Psoas muscle (tissue), 8 donors: ENCODE data around the gene NDC80. TPM values are rescaled to one million over a fixed set of nuclear protein-coding genes. Genes with fewer than 3 reads are reported as not detected.
A peak's percentile ranks its signal among the peaks of the same experiment; 100 is the strongest.

Experiments used
- ATAC-seq, 4 donors: fragments of 200-7000 bp; cut with Tn5 transposase; one replicate each; pipeline ENCODE4 v1.9.1; 2020; ENCODE audit warnings: moderate library complexity in 3 of 4, mild to moderate bottlenecking in 2 of 4
- DNase-seq, 2 donors: peaks; one replicate each; pipeline ENCODE4 v3.0.0-alpha.2; 2020
- H3K27ac ChIP-seq: fragments of 200-600 bp; one replicate; pipeline ENCODE4 v1.8.0; 2022
- H3K27me3 ChIP-seq, 3 donors: fragments of 200-600 bp in 1 of 3; one replicate each; pipeline versions ENCODE4 v1.6.1 to v1.8.0; 2013 to 2022; ENCODE audit warnings: low read length in 2 of 3, mild to moderate bottlenecking in 2 of 3, moderate library complexity in 1 of 3; ENCODE audit not compliant: insufficient read depth in 3 of 3
- H3K36me3 ChIP-seq, 2 donors: fragments of 200-600 bp in 1 of 2; one replicate each; pipeline versions ENCODE4 v1.6.1 to v1.8.0; 2013 to 2022; ENCODE audit warnings: low read depth in 1 of 2, mild to moderate bottlenecking in 1 of 2, moderate library complexity in 1 of 2; ENCODE audit not compliant: insufficient read depth in 1 of 2
- H3K4me1 ChIP-seq: fragments of 200-600 bp; one replicate; pipeline ENCODE4 v1.8.0; 2022
- H3K4me3 ChIP-seq: fragments of 200-600 bp; one replicate; pipeline ENCODE4 v1.8.0; 2022; ENCODE audit warnings: mild to moderate bottlenecking
- H3K9me3 ChIP-seq: fragments of 200-600 bp; one replicate; pipeline ENCODE4 v1.8.0; 2022
- CTCF ChIP-seq: fragments of 200-600 bp; IDR thresholded peaks from one replicate; pipeline ENCODE4 v1.8.0; 2022; ENCODE audit warnings: antibody characterized with exemption
- WGBS, 3 donors: extraction: QIAGEN DNeasy Blood & Tissue Kit; methylation state at CpG; one replicate each; pipeline versions ENCODE4 v1.1.6 to v1.1.7; 2013; 5-methylcytosine and 5-hydroxymethylcytosine counted together
- intact Hi-C, 2 donors: fragments of 100-400 bp; cut with DNase I; formaldehyde crosslinking; loops; one replicate each; pipeline versions ENCODE4 v1.11.0 to v1.14.2; 2022
- polyA plus RNA-seq, 3 donors: library from polyadenylated mRNA; stranded (reverse); fragments of 200-250 nt; gene quantifications; one replicate each; pipeline ENCODE4 v1.2.3, GENCODE V29; 2013
- total RNA-seq, 4 donors: library from RNA; stranded (reverse); fragmentation: NEBNext Ultra II Directional in 2 of 4; extraction: Animal tissue kit (Norgen Biotek cat#: 25700) in 2 of 4; gene quantifications; one replicate each; pipeline versions ENCODE4 v1.2.1 to v1.2.4, GENCODE V29; 2021 to 2023
- donor health status: healthy with polysubstance abuse.
- donor health status: DM: no; HTN: no; CAD: no; lungs with moderate emphysema.
- donor health status: Bipolar disorder and iron deficiency.
- donor health status: healthy.
- donor health status: DM: yes; HTN: yes; CAD: no.
- donor health status: DM: no; HTN: no; CAD: no.
- donor health status: DM: no; HTN: no; CAD: no.
- donor health status: DM: yes; HTN: yes; CAD: no.

Gene NDC80
- total and polyA plus RNA-seq, 7 donors: 0.12 to 0.42 (median 0.17) TPM; not detected in 2

GRCh38 chr18:2651981-2652380, 80.6 kb downstream of the NDC80 start:
- Histone ChIP-seq H3K4me3 (no peak overlapping the region), H3K4me1 (peaks cover under 1% of the 10 kb centered on the region)

DNA sequence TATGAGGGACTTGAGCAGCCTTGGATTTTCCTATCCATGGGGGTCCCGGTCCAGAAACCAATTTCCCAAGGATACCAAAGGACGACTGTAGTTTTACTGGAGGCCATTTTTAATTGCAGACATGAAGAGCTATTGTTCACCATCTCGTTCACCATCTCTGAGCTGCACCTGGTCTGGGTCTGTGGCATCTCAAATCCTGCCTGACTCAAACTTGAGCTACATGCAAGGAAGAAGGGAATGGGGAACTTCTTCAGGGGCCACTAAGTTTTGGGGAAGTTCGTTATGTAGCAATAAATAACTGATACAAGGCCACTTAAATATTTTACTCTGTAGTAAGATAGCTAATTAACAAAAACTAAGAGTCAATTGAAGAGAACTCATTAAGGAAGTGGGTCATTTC, 82.1 kb downstream of the NDC80 start:
- intact Hi-C loops: loop anchor here in 1 of 2 donors (10.0 kb wide), 1 partner anchor 89 kb away; no protein-coding TSS in a partner anchor
- no peak overlapping the region for H3K27ac ChIP-seq

More at GRCh38 chr18:2651981-2652380, 80.6 kb downstream of the NDC80 start:
- ATAC-seq (no peak), DNase-seq (no peak)
- Histone ChIP-seq H3K36me3 (no peaks in the 10 kb centered on the region), H3K27me3 (no peaks in the 10 kb centered on the region), H3K27ac (no peak overlapping the region), H3K9me3 (no peaks in the 10 kb centered on the region)
- intact Hi-C loops: loop anchor here in 1 of 2 donors (10.0 kb wide), 1 partner anchor 87 kb away; no protein-coding TSS in a partner anchor
- 86 to 97% (median 89%) methylated on average over 1 of the region's 1 CpG for WGBS, 3 donors
- no peak for TF ChIP-seq CTCF

GRCh38 chr18:2654169-2654927, 83.0 kb downstream of the NDC80 start:
- peak overlapping the region; percentile 96 for H3K27ac ChIP-seq
- DNase-seq (no peak), ATAC-seq (no peak)
- H3K36me3 ChIP-seq: no peaks in the 10 kb centered on the region
- 57 to 60% (median 58%) methylated on average over 13 of the region's 13 CpGs for WGBS, 3 donors
- intact Hi-C loops: loop anchor here in 1 of 2 donors (10.0 kb wide), 1 partner anchor 90 kb away; no protein-coding TSS in a partner anchor
- H3K27me3 ChIP-seq: no peaks in the 10 kb centered on the region
- no peaks in the 10 kb centered on the region for H3K9me3 ChIP-seq
- H3K4me1 ChIP-seq: peaks cover 22% of the 10 kb centered on the region
- no peak for TF ChIP-seq CTCF
- peak overlapping the region; percentile 90 for H3K4me3 ChIP-seq

More for the DNA sequence above, 82.1 kb downstream of the NDC80 start:
- H3K4me3 ChIP-seq: no peak overlapping the region
- H3K9me3 ChIP-seq: no peaks in the 10 kb centered on the region
- ATAC-seq (no peak), DNase-seq (no peak)
- H3K4me1 ChIP-seq: peaks cover 15% of the 10 kb centered on the region
- 75 to 85% (median 77%) methylated on average over 4 of the region's 4 CpGs for WGBS, 3 donors
- H3K27me3 ChIP-seq: no peaks in the 10 kb centered on the region
- TF ChIP-seq CTCF: no peak
- no peaks in the 10 kb centered on the region for H3K36me3 ChIP-seq

- DNase-seq: no peak
- no peak for TF ChIP-seq CTCF
These were observed 83.5 kb downstream of the NDC80 start for GRCh38 chr18:2654928-2655177.

More at GRCh38 chr18:2654928-2655177, 83.5 kb downstream of the NDC80 start:
- Histone ChIP-seq H3K9me3 (no peaks in the 10 kb centered on the region), H3K27me3 (no peaks in the 10 kb centered on the region), H3K4me1 (peaks cover 22% of the 10 kb centered on the region), H3K36me3 (no peaks in the 10 kb centered on the region), H3K4me3 (peak overlapping the region; percentile 90), H3K27ac (peak overlapping the region; percentile 96)
- intact Hi-C loops: loop anchor here (5.0 to 10.0 kb wide), 3 partner anchors 83 to 592 kb away; partner anchors contain the start of genes METTL4 (in 1 of the 2), MYL12A (in 1 of the 2) and NDC80 (in 1 of the 2)
- 1% methylated on average over 22 of the region's 22 CpGs for WGBS, 3 donors
- ATAC-seq: peak; percentile 4 to 38 (median 29)
